GM12891 (cell line): ENCODE results near the gene CASP6.

Experiments used
- POLR2A ChIP-seq: IDR thresholded peaks from 2 replicates; pipeline ENCODE4 v1.6.1; 2011; ENCODE audit warnings: low read depth, low read length, control low read depth
- POLR2AphosphoS5 ChIP-seq: IDR thresholded peaks from 2 replicates; pipeline ENCODE4 v1.6.1; 2011; ENCODE audit warnings: low read depth, low read length, control low read depth
- TAF1 ChIP-seq: IDR thresholded peaks from 2 replicates; pipeline ENCODE4 v1.6.1; 2011; ENCODE audit warnings: low read depth, low read length, control low read depth

GRCh38 chr4:109683621-109684253 lies 19.5 kb downstream of the CASP6 start:
- TF ChIP-seq POLR2AphosphoS5 (no peak), TAF1 (no peak), POLR2A (no peak)
